HepG2 (cell line): ENCODE measurements around the gene CHCT1. TPM values are rescaled to one million over a fixed set of nuclear protein-coding genes. Genes with fewer than 3 reads are reported as not detected.

ENCODE experiments used
- AGO1 ChIP-seq: fragments of 200-400 bp; formaldehyde crosslinking; IDR thresholded peaks from 2 replicates; pipeline ENCODE4 v1.6.1; 2017; ENCODE audit warnings: mild to moderate bottlenecking, low read depth, low read length, moderate library complexity; ENCODE audit not compliant: poor library complexity, severe bottlenecking
- CCAR2 ChIP-seq: fragments of 200-400 bp; formaldehyde crosslinking; optimal IDR thresholded peaks from 2 replicates; pipeline ENCODE3; 2018; ENCODE audit warnings: low read depth, mild to moderate bottlenecking, low read length, moderate library complexity
- CREB1 ChIP-seq, 2 experiments: fragments of 450-650 bp in 1 of 2; IDR thresholded peaks; 2 replicates each; pipeline ENCODE4 v1.6.1; 2016 to 2017; ENCODE audit warnings: control low read depth in 1 of 2, mild to moderate bottlenecking in 1 of 2, missing compliant biosample characterization in 1 of 2, missing genetic modification characterization in 1 of 2
- DPF2 ChIP-seq: sonication (generic); formaldehyde crosslinking; IDR thresholded peaks from 2 replicates; pipeline ENCODE4 v1.4.0; 2020; ENCODE audit warnings: mild to moderate bottlenecking, low read depth, missing genetic modification reagents, borderline replicate concordance
- GATAD1 ChIP-seq: IDR thresholded peaks from 2 replicates; pipeline ENCODE4 v1.6.1; 2016; ENCODE audit warnings: missing genetic modification reagents, missing compliant biosample characterization
- HNRNPH1 ChIP-seq: fragments of 200-400 bp; formaldehyde crosslinking; optimal IDR thresholded peaks from 2 replicates; pipeline ENCODE3; 2017; ENCODE audit warnings: mild to moderate bottlenecking, low read depth, low read length
- KMT2B ChIP-seq: IDR thresholded peaks from 2 replicates; pipeline ENCODE4 v1.6.1; 2016; ENCODE audit warnings: missing genetic modification reagents, missing compliant biosample characterization
- MXD3 ChIP-seq: IDR thresholded peaks from 2 replicates; pipeline ENCODE4 v1.6.1; 2016; ENCODE audit warnings: mild to moderate bottlenecking, missing biosample characterization, missing genetic modification reagents
- RARG ChIP-seq: sonication (generic); formaldehyde crosslinking; IDR thresholded peaks from 2 replicates; pipeline ENCODE4 v1.4.0; 2020; ENCODE audit warnings: low read depth, mild to moderate bottlenecking, missing genetic modification reagents
- RFXAP ChIP-seq: sonication (generic); formaldehyde crosslinking; IDR thresholded peaks from 2 replicates; pipeline ENCODE4 v1.4.0; 2020; ENCODE audit warnings: missing genetic modification reagents, borderline replicate concordance
- ZFAT ChIP-seq: sonication (generic); formaldehyde crosslinking; conservative IDR thresholded peaks from 2 replicates; pipeline ENCODE4 v1.8.1; 2023; ENCODE audit warnings: missing genetic modification reagents, inconsistent platforms
- ZNF260 ChIP-seq: sonication (generic); formaldehyde crosslinking; IDR thresholded peaks from 2 replicates; pipeline ENCODE4 v1.4.0; 2020; ENCODE audit warnings: missing genetic modification reagents, low read depth, mild to moderate bottlenecking, borderline replicate concordance
- ZNF318 ChIP-seq: sonication (generic); formaldehyde crosslinking; IDR thresholded peaks from 2 replicates; pipeline ENCODE4 v1.4.0; 2020; ENCODE audit warnings: mild to moderate bottlenecking, missing genetic modification reagents
- ZNF33B ChIP-seq: sonication (generic); formaldehyde crosslinking; IDR thresholded peaks from 2 replicates; pipeline ENCODE4 v1.5.1; 2020; ENCODE audit warnings: mild to moderate bottlenecking, missing genetic modification reagents
- ZNF354B ChIP-seq: sonication (generic); formaldehyde crosslinking; IDR thresholded peaks from 2 replicates; pipeline ENCODE4 v1.8.0; 2022; ENCODE audit warnings: mild to moderate bottlenecking, missing genetic modification reagents
- ZNF616 ChIP-seq: sonication (generic); formaldehyde crosslinking; IDR thresholded peaks from 2 replicates; pipeline ENCODE4 v1.5.0; 2020; ENCODE audit warnings: low read depth, mild to moderate bottlenecking, missing genetic modification reagents
- ZNF619 ChIP-seq: sonication (generic); formaldehyde crosslinking; IDR thresholded peaks from 2 replicates; pipeline ENCODE4 v1.4.0; 2020; ENCODE audit warnings: mild to moderate bottlenecking, missing genetic modification reagents
- ZNF781 ChIP-seq: sonication (generic); formaldehyde crosslinking; IDR thresholded peaks from 2 replicates; pipeline ENCODE4 v1.5.1; 2020; ENCODE audit warnings: borderline replicate concordance, mild to moderate bottlenecking, missing genetic modification reagents; ENCODE audit errors: not compliant biosample characterization
- polyA plus RNA-seq, 8 experiments: library from polyadenylated mRNA; depleted of rRNA in 3 of 8; stranded (reverse) in 7 of 8; unstranded in 1 of 8; fragments of >200 nt; fragmentation: Illumina TruSeq in 4 of 8; extraction: Trizol in 4 of 8; gene quantifications; 2 replicates each; pipeline versions ENCODE4 v1.2.1 to v1.2.3, GENCODE V29; 2011 to 2016; ENCODE audit warnings: low read depth in 4 of 8, missing spikeins in 1 of 8, mixed read lengths in 1 of 8; ENCODE audit not compliant: insufficient read depth in 1 of 8
- total RNA-seq, 5 experiments: library from RNA; depleted of rRNA; stranded (reverse); fragments of >200 nt; fragmentation: Illumina TruSeq; extraction: Trizol; gene quantifications; 2 replicates each; pipeline ENCODE4 v1.2.3, GENCODE V29; 2016; ENCODE audit warnings: low read depth in 1 of 5

The CHCT1 gene
- total and polyA plus RNA-seq, 2 of the 13 experiments (the other 11 are each of a cell fraction or from before 2014, with no cell fraction given): not detected

- peak; percentile 76; the same call in 1 of the 2 replicates for TF ChIP-seq ZNF619
- peak; percentile 87; the same call in 1 of the 2 replicates for TF ChIP-seq ZNF354B (CRISPR knock-in tag)
- peak; percentile 78 for TF ChIP-seq GATAD1
- TF ChIP-seq KMT2B: peak; percentile 88; the same call in 1 of the 2 replicates
- no peak for TF ChIP-seq ZNF616 (CRISPR knock-in tag)
- 0 out of 2 replicates have a peak, but pooled peaks have one; percentile 60 for TF ChIP-seq ZNF33B
- no peak for TF ChIP-seq ZFAT (CRISPR knock-in tag)
- TF ChIP-seq ZNF781: no peak
- TF ChIP-seq CREB1 (IDR thresholded peaks at IDR 0.05): peak; percentile 91
- peak; percentile 84 for TF ChIP-seq CREB1 (CRISPR knock-in tag; IDR thresholded peaks at IDR 0.05)
- 0 out of 2 replicates have a peak, but pooled peaks have one; percentile 44 for TF ChIP-seq RARG (CRISPR knock-in tag)
- no peak; the same call in 1 of the 2 replicates for TF ChIP-seq DPF2 (CRISPR knock-in tag)
- no peak for TF ChIP-seq ZNF318 (CRISPR knock-in tag)
- TF ChIP-seq RFXAP (CRISPR knock-in tag): peak; percentile 90; the same call in 1 of the 2 replicates
- TF ChIP-seq MXD3 (CRISPR knock-in tag): peak; percentile 94
- no peak for TF ChIP-seq HNRNPH1
- TF ChIP-seq ZNF260 (CRISPR knock-in tag): no peak
- TF ChIP-seq AGO1: peak; percentile 60
- TF ChIP-seq CCAR2: no peak
Measured at GRCh38 chr17:60392042-60392844, 30.0 kb upstream of the CHCT1 start, which contains the start of gene USP32 (continued).
